NCI-H748 treated with DMSO at 0.1 percent for 48 hours (cell line): Measurements from ENCODE around the gene CFAP46.

Source experiments
- DNase-seq: peaks from one replicate; lab custom pipeline; 2025; lab: John Stamatoyannopoulos, UW

The CFAP46 gene

GRCh38 chr10:132879408-132880127, 62.8 kb downstream of the CFAP46 start:
- no peak for DNase-seq

GRCh38 chr10:132878730-132879407, 63.5 kb downstream of the CFAP46 start:
- DNase-seq: no peak

- DNase-seq: no peak
Observed at GRCh38 chr10:132878091-132878729, 64.2 kb downstream of the CFAP46 start.

GRCh38 chr10:132877473-132877872, 64.9 kb downstream of the CFAP46 start:
- DNase-seq: no peak

GRCh38 chr10:132876993-132877431, 65.4 kb downstream of the CFAP46 start:
- DNase-seq: no peak

GRCh38 chr10:132876131-132876860, 66.1 kb downstream of the CFAP46 start:
- DNase-seq: no peak

GRCh38 chr10:132875435-132875834, 66.9 kb downstream of the CFAP46 start:
- no peak for DNase-seq

- no peak for DNase-seq
Observed at GRCh38 chr10:132873395-132873794, 69.0 kb downstream of the CFAP46 start.

GRCh38 chr10:132872658-132873057, 69.7 kb downstream of the CFAP46 start:
- DNase-seq: no peak

- DNase-seq: no peak
Observed at GRCh38 chr10:132870426-132870825, 71.9 kb downstream of the CFAP46 start.

GRCh38 chr10:132869621-132870020, 72.7 kb downstream of the CFAP46 start:
- DNase-seq: no peak

GRCh38 chr10:132868995-132869394, 73.4 kb downstream of the CFAP46 start:
- DNase-seq: no peak

- no peak for DNase-seq
Observed at GRCh38 chr10:132867801-132868644, 74.3 kb downstream of the CFAP46 start.

GRCh38 chr10:132866601-132867381, 75.6 kb downstream of the CFAP46 start:
- no peak for DNase-seq

- DNase-seq: no peak
Observed at GRCh38 chr10:132865851-132866600, 76.3 kb downstream of the CFAP46 start.

GRCh38 chr10:132865171-132865631, 77.2 kb downstream of the CFAP46 start:
- no peak for DNase-seq

- DNase-seq: no peak
Observed at GRCh38 chr10:132862485-132863420, 79.6 kb downstream of the CFAP46 start.

GRCh38 chr10:132861884-132862461, 80.4 kb downstream of the CFAP46 start:
- DNase-seq: no peak
